Skeletal muscle satellite cell (primary cell): ENCODE results near the gene GRID1.

Experiments used
- H3K27me3 ChIP-seq: 2 replicates; pipeline ENCODE4 v1.7.0; 2013; ENCODE audit warnings: low read length; ENCODE audit not compliant: control insufficient read depth, insufficient read depth
- H3K36me3 ChIP-seq: 2 replicates; pipeline ENCODE4 v1.7.0; 2013; ENCODE audit warnings: mild to moderate bottlenecking, control low read depth, low read length; ENCODE audit not compliant: insufficient read depth
- H3K4me1 ChIP-seq: 2 replicates; pipeline ENCODE4 v1.7.0; 2013; ENCODE audit warnings: low read length; ENCODE audit not compliant: control insufficient read depth, insufficient read depth
- H3K4me2 ChIP-seq: 2 replicates; pipeline ENCODE4 v1.7.0; 2013; ENCODE audit warnings: mild to moderate bottlenecking, low read length
- H3K4me3 ChIP-seq: 2 replicates; pipeline ENCODE4 v1.7.0; 2013; ENCODE audit warnings: low read length
- H3K9ac ChIP-seq: 2 replicates; pipeline ENCODE4 v1.7.0; 2013; ENCODE audit warnings: mild to moderate bottlenecking, low read depth, low read length, moderate library complexity
- H3K9me3 ChIP-seq: replicated peaks from 2 replicates; pipeline ENCODE4 v1.7.0; 2013; ENCODE audit warnings: mild to moderate bottlenecking, control low read depth, low read length

Gene GRID1

DNA sequence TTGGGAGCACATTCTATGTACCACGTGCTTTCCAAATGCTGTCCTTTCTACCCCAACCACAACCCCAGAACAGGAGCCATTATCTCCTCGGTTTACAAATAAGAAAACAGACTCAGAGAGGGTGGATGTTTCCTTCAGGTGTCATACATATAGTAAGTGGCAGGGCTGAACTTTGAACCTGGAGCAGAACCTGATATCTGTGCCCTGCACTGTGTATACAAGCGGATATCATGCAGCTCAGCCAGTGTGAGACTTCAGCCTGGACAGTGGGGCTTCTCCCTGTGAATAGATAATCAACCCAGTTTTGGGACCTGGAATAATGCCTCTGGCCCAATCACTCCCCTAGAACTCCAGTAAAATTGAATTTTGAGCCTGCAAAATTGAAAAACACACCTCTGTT is 341.1 kb downstream of the GRID1 start:
- Histone ChIP-seq H3K9ac (no peak overlapping the region), H3K9me3 (peaks cover 3% of the 10 kb centered on the region), H3K27me3 (no peaks in the 10 kb centered on the region), H3K4me2 (no peak overlapping the region), H3K4me3 (no peak overlapping the region), H3K4me1 (no peaks in the 10 kb centered on the region), H3K36me3 (no peaks in the 10 kb centered on the region)

DNA sequence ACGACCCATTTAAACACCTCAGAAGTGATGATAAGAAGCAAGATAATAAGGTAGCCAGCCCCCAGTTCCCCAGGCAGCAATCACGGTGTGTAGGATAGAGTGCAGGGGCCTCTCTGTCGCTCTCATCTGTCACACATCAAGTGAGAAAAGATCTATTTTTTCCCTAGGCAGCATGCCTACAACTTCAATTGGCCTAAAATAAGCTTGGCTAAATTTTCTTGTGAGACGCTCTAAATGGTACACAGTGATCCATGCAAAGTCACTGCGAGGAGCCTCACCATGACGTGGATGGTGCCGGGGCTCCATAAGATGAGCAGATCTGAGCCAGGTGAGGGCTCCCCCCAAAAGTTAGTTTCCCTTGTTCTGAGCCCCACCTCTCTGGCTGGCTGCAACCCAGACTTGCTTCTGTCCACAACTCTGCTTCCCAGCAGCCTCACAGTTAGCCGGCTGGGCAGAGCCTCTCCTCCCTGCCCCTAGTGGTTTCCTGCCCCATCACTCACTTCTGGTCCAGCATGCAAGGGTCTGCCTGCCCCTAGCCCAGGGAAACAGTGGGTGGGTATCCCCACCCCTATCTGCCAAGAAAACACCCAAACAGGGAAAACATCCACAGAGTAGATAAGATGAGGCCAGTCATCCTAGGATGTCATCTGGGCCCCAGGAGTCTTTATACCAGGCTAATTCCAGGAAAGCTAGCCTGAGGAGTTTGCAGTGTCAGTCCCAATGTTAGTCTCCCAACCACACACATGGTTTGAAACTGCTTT is 342.1 kb downstream of the GRID1 start:
- H3K9me3 ChIP-seq, result peaks cover 3% of the 10 kb centered on the region
- H3K27me3 ChIP-seq, result no peaks in the 10 kb centered on the region
- no peak overlapping the region for H3K4me2 ChIP-seq
- no peaks in the 10 kb centered on the region for H3K36me3 ChIP-seq
- no peaks in the 10 kb centered on the region for H3K4me1 ChIP-seq
- H3K4me3 ChIP-seq, result no peak overlapping the region
- H3K9ac ChIP-seq, result no peak overlapping the region

GRCh38 chr10:86023931-86024280 is 342.7 kb downstream of the GRID1 start:
- H3K4me2 ChIP-seq, result no peak overlapping the region
- peaks cover 8% of the 10 kb centered on the region for H3K9me3 ChIP-seq
- no peak overlapping the region for H3K9ac ChIP-seq
- H3K27me3 ChIP-seq, result no peaks in the 10 kb centered on the region
- H3K4me3 ChIP-seq, result no peak overlapping the region
- H3K36me3 ChIP-seq, result no peaks in the 10 kb centered on the region
- H3K4me1 ChIP-seq, result no peaks in the 10 kb centered on the region

GRCh38 chr10:86023336-86023735 is 343.3 kb downstream of the GRID1 start:
- H3K4me3 ChIP-seq, result no peak overlapping the region
- H3K9me3 ChIP-seq, result peaks cover 11% of the 10 kb centered on the region

DNA sequence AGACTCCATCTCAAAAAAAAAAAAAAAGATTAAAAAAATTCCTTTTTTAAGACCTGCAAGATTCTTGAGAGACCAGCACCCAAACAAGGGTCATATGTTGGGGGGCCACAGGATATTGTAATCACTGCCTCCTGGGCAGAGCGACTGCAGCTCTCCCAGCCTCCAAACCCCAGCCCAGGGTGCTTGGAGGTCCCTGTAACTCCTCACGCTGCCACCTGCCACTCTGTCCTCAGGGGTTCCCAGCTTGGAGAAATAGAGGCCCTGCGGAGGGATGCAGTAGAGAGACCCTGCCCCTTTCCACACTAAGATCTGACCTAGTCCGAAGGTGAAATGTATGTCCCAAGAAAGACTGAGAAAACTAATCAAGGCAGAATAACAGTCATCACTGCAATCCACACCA is 343.7 kb downstream of the GRID1 start:
- Histone ChIP-seq H3K4me3 (no peak overlapping the region), H3K4me1 (no peaks in the 10 kb centered on the region), H3K27me3 (no peaks in the 10 kb centered on the region), H3K9me3 (peaks cover 11% of the 10 kb centered on the region), H3K4me2 (no peak overlapping the region), H3K9ac (no peak overlapping the region), H3K36me3 (no peaks in the 10 kb centered on the region)

More at GRCh38 chr10:86023336-86023735, 343.3 kb downstream of the GRID1 start:
- no peak overlapping the region for H3K4me2 ChIP-seq
- no peaks in the 10 kb centered on the region for H3K4me1 ChIP-seq
- H3K36me3 ChIP-seq, result no peaks in the 10 kb centered on the region
- H3K27me3 ChIP-seq, result no peaks in the 10 kb centered on the region
- no peak overlapping the region for H3K9ac ChIP-seq

- no peaks in the 10 kb centered on the region for H3K27me3 ChIP-seq
Measured at GRCh38 chr10:86020134-86020533, 346.5 kb downstream of the GRID1 start.

DNA sequence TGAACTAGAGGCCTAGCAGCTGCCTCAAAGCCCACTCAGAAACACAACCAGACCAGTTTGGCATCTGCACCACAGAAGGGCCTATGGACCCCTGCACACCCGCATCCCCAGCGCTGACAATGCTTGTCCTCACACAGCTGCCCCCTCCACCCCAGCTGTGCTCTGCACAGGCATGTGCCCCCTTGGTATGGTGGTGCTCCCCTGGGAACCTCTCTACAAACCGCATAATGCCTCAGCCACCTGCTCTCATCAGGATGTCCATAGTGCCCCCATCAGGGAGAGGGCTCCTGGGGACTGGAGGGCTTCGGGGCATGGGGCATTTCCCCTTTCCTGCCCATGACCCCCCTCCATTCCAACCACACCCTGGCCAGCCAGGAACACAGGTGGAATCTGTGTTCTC is 347.5 kb downstream of the GRID1 start:
- H3K4me2 ChIP-seq, result no peak overlapping the region
- no peak overlapping the region for H3K9ac ChIP-seq
- H3K4me1 ChIP-seq, result no peaks in the 10 kb centered on the region
- H3K9me3 ChIP-seq, result peaks cover 8% of the 10 kb centered on the region
- H3K36me3 ChIP-seq, result no peaks in the 10 kb centered on the region
- no peaks in the 10 kb centered on the region for H3K27me3 ChIP-seq
- H3K4me3 ChIP-seq, result no peak overlapping the region

More at GRCh38 chr10:86020134-86020533, 346.5 kb downstream of the GRID1 start:
- no peaks in the 10 kb centered on the region for H3K36me3 ChIP-seq
- H3K4me2 ChIP-seq, result no peak overlapping the region
- H3K4me1 ChIP-seq, result no peaks in the 10 kb centered on the region
- H3K9ac ChIP-seq, result no peak overlapping the region
- H3K4me3 ChIP-seq, result no peak overlapping the region
- H3K9me3 ChIP-seq, result peaks cover 10% of the 10 kb centered on the region

DNA sequence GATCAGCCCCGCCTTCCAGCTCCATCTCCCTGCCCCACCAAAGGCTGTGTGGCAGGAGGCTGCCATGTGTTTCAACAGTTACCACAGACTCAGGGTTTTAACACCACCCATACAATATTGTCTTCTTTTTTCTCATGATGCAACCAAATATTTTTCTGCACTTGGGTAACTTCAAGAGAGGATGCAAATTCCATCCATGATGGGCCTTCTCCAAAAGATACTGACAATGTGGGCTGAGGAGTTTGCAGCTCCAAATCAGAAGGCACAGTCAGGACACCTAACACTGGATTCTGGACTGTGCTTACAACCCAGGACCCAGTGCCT is 347.9 kb downstream of the GRID1 start:
- Histone ChIP-seq H3K4me3 (no peak overlapping the region), H3K9ac (no peak overlapping the region), H3K36me3 (no peaks in the 10 kb centered on the region), H3K4me1 (no peaks in the 10 kb centered on the region), H3K4me2 (no peak overlapping the region), H3K9me3 (peaks cover 8% of the 10 kb centered on the region), H3K27me3 (no peaks in the 10 kb centered on the region)

DNA sequence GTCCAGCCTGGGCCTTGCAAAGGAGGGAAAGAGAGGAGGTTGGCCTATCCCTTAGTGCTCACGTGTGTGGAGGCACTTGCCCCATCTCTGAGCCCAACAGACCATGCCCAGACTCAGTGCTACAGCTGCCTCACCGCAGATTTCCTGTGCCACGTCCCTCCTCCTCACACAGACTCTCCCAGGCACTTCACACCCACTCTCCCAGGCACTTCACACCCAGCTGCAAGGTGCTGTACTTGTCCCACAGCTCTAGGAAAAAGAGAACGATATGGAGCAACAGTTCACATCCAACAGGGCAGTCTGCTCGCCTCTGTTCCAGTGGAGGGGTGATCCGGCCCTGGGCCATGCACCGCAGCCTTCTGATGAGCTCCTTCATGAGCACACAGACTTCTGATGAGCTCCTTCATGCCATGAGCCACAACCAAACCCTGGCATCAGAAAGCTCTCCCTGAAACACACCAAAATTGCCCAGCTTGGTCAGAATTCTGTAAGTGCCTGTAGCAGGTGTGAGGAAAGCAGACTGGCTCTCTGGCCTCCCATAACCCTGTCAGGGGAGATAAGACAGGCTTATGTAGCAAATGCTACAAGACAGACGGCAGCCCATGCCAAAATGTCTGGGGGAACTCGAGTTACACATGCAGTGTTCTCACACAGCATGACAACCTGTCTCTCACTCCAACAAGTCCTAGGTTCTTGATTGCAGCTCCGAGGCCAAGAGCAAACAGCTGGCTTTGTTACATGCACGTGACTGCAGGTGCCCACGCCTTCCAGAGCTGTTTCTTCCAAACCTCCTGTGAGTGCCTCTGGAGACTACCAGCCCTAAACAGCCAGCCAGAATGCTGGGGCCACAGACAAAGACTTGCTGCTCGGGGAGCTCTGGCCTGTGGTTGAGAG is 348.5 kb downstream of the GRID1 start:
- H3K4me2 ChIP-seq, result no peak overlapping the region
- no peaks in the 10 kb centered on the region for H3K27me3 ChIP-seq
- H3K4me1 ChIP-seq, result no peaks in the 10 kb centered on the region
- peaks cover 8% of the 10 kb centered on the region for H3K9me3 ChIP-seq
- H3K9ac ChIP-seq, result no peak overlapping the region
- H3K36me3 ChIP-seq, result no peaks in the 10 kb centered on the region
- no peak overlapping the region for H3K4me3 ChIP-seq

- Histone ChIP-seq H3K4me1 (no peaks in the 10 kb centered on the region), H3K4me2 (no peak overlapping the region), H3K27me3 (no peaks in the 10 kb centered on the region), H3K4me3 (no peak overlapping the region), H3K9ac (no peak overlapping the region), H3K9me3 (no peaks in the 10 kb centered on the region), H3K36me3 (no peaks in the 10 kb centered on the region)
Measured at GRCh38 chr10:86013568-86013967, 353.0 kb downstream of the GRID1 start.

GRCh38 chr10:86007171-86007570 is 359.4 kb downstream of the GRID1 start:
- Histone ChIP-seq H3K4me2 (no peak overlapping the region), H3K9me3 (no peaks in the 10 kb centered on the region), H3K36me3 (no peaks in the 10 kb centered on the region), H3K27me3 (no peaks in the 10 kb centered on the region), H3K9ac (no peak overlapping the region), H3K4me3 (no peak overlapping the region), H3K4me1 (no peaks in the 10 kb centered on the region)

DNA sequence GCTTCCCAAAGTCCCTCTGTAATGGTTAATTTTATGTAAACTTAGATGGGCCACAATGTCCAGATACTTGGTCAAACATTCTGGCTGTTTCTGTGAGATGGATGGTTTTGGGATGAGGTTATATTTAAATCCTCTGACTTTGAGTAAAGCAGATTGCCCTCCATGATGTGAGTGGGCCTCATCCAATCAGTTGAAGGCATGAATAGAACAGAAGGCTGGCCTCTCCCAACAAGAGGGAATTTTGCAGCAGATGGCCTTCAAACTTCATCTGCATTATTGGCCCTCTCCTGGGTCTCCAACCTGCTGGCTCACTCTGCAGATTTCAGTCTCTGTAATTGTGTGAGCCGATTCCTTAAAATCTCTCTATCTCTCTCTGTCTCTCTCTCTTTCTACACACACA is 362.3 kb downstream of the GRID1 start:
- Histone ChIP-seq H3K27me3 (no peaks in the 10 kb centered on the region), H3K4me2 (no peak overlapping the region), H3K36me3 (no peaks in the 10 kb centered on the region), H3K9ac (no peak overlapping the region), H3K9me3 (no peaks in the 10 kb centered on the region), H3K4me1 (no peaks in the 10 kb centered on the region), H3K4me3 (no peak overlapping the region)
